DOHH2 (cell line): ENCODE measurements around the gene ITGAL.

Experiments used
- CTCF ChIP-seq: fragments of 200-600 bp; sonication (generic); IDR thresholded peaks from one replicate; pipeline ENCODE4 v1.5.1; 2014; ENCODE audit warnings: antibody characterized with exemption, mild to moderate bottlenecking, low read depth, low read length; ENCODE audit not compliant: poor library complexity, severe bottlenecking
- EZH2phosphoT487 ChIP-seq: fragments of 200-600 bp; sonication (generic); IDR thresholded peaks from 2 replicates; pipeline ENCODE4 v1.6.1; 2017; ENCODE audit warnings: borderline replicate concordance, mild to moderate bottlenecking, antibody characterized with exemption, low read length, moderate library complexity, mixed read lengths

- TF ChIP-seq CTCF, result no peak
- no peak for TF ChIP-seq EZH2phosphoT487
Observed at GRCh38 chr16:30485818-30486436, 13.4 kb downstream of the ITGAL start.
